ENCODE data around the gene CALML5. TPM values are rescaled to one million over a fixed set of nuclear protein-coding genes. Genes with fewer than 3 reads are reported as not detected.

Gene CALML5
- not detected in 2 replicates for total RNA-seq (2011; cell fraction: chromatin; rRNA removed; ENCODE audit: low replicate concordance)
- total RNA-seq (2011; cell fraction: nucleolus; rRNA removed) = not detected in 2 replicates
- total RNA-seq (2011; cell fraction: nucleoplasm; rRNA removed) = not detected in 2 replicates
- total RNA-seq (2014; rRNA removed) (not detected in 2 replicates), total RNA-seq (2014; rRNA removed; fragmentation: Illumina TruSeq; extraction: Trizol) (not detected in 2 replicates), total RNA-seq (2015; rRNA removed; fragmentation: Illumina TruSeq; extraction: Trizol) (not detected in 2 replicates), total RNA-seq (2021) (not detected in 2 replicates), polyA plus RNA-seq (2011; rRNA removed) (not detected in 2 replicates), polyA plus RNA-seq (2014; fragmentation: Illumina TruSeq; extraction: Trizol) (not detected in 2 replicates), polyA plus RNA-seq (2014; fragmentation: Nextera tagmentation; extraction: Ambion mirVana) (not detected), polyA plus RNA-seq (2014; rRNA removed) (not detected in 2 replicates), polyA minus RNA-seq (2011; rRNA and poly(A)+ RNA removed) (not detected in 2 replicates), Bru-seq, nascent RNA (not detected), BruChase-seq, experiment 1, labeled RNA remaining after a 2-hour chase (not detected), BruChase-seq, experiment 2, labeled RNA remaining after a 6-hour chase (not detected)
- not detected in 2 replicates for polyA plus RNA-seq (2011; cell fraction: cytosol; rRNA removed)
- not detected in 2 replicates for polyA plus RNA-seq (2011; cell fraction: nucleus; rRNA removed)
- polyA plus RNA-seq (2012) = not detected in 2 replicates
- not detected in 2 replicates for polyA minus RNA-seq (2011; cell fraction: cytosol; rRNA and poly(A)+ RNA removed)
- not detected in 2 replicates for polyA minus RNA-seq (2011; cell fraction: nucleus; rRNA and poly(A)+ RNA removed)
- long read RNA-seq, experiment 1 = 0 reads
- long read RNA-seq, experiment 2 = 0 reads
- long read RNA-seq, experiment 3 = 0 reads

- no peak within 1 kb of the TSS for H3K27ac ChIP-seq (ENCODE audit: extremely low read depth, low read depth, low read length)
- no peaks in the 10 kb centered on the region for H3K9me3 ChIP-seq (replicated peaks; ENCODE audit: control insufficient read depth, insufficient read depth, low read depth, low read length)
- ChIA-PET POLR2A (interaction anchor here (0.6 to 2.1 kb wide), 9 partner anchors 9 to 463 kb away, joined by 3 to 8 read pairs (median 3); no protein-coding TSS in a partner anchor), CTCF (ENCODE audit: low intra/inter-chr PET ratio) (no interaction called here)
- H3K4me2 ChIP-seq (ENCODE audit: insufficient read depth, low read length) = no peak within 1 kb of the TSS
- 72% methylated on average over 9 of the region's 10 CpGs for WGBS (ENCODE audit: insufficient coverage, low coverage, missing lambda C conversion rate)
- DNase-seq (ENCODE audit: extremely low read depth in 1 of 4, low spot score in 3 of 4) (no peak), FAIRE-seq (no peak), ATAC-seq (no peak)
- no TSS peak for BruUV-seq (replicated peaks)
- no peaks in the 10 kb centered on the region for H3K9me1 ChIP-seq (ENCODE audit: control insufficient read depth, insufficient read depth, low read length)
- peaks cover 0 to 22% of the 10 kb centered on the region in 2 experiments; a peak in 2 of 5 replicates for H3K27me3 ChIP-seq (ENCODE audit: control insufficient read depth in 2 of 2, insufficient read depth in 2 of 2, low read length in 2 of 2)
- H3K4me1 ChIP-seq (replicated peaks in 1 of 2; ENCODE audit: control insufficient read depth in 2 of 2, insufficient read depth in 2 of 2, low read length in 2 of 2) = peaks cover 15 to 46% of the 10 kb centered on the region in 2 experiments
- no peaks in the 10 kb centered on the region; the same call in 1 of the 2 replicates for H4K20me1 ChIP-seq (replicated peaks; ENCODE audit: control insufficient read depth, insufficient read depth, low read length)
- in situ Hi-C loops (cut with MboI) = no loop called here
- H3K9ac ChIP-seq (ENCODE audit: insufficient read depth in 1 of 2, low read depth in 2 of 2, low read length in 2 of 2) = peak within 1 kb of the TSS in 1 of 2 experiments; percentile 71; a peak in 2 of 4 replicates
- intact Hi-C loops (cut with micrococcal nuclease) = no loop called here
- no peaks in the 10 kb centered on the region for H3K79me2 ChIP-seq (ENCODE audit: control insufficient read depth, insufficient read depth, low read length)
- H3K4me3 ChIP-seq = no peak within 1 kb of the TSS
- H2AFZ ChIP-seq (ENCODE audit: low read depth, low read length) = no peak within 1 kb of the TSS
- H3K36me3 ChIP-seq (ENCODE audit: control insufficient read depth, insufficient read depth, low read length) = no peaks in the 10 kb centered on the region
- TF ChIP-seq ZNF239 (CRISPR knock-in tag; IDR thresholded peaks at IDR 0.05) (no peak), ARID2 (IDR thresholded peaks at IDR 0.05) (no peak), NFXL1 (CRISPR knock-in tag; IDR thresholded peaks at IDR 0.05) (no peak), MTA2 (IDR thresholded peaks at IDR 0.05; ENCODE audit: low read depth) (no peak), RFX7 (CRISPR knock-in tag; IDR thresholded peaks at IDR 0.05) (no peak), E2F1 (CRISPR knock-in tag; IDR thresholded peaks at IDR 0.05) (no peak), THRB (CRISPR knock-in tag; conservative IDR thresholded peaks at IDR 0.05) (no peak), HNRNPL (IDR thresholded peaks at IDR 0.05; ENCODE audit: low read depth, low read length) (no peak), SP1 (CRISPR knock-in tag; IDR thresholded peaks at IDR 0.05) (no peak), SAP30 (IDR thresholded peaks at IDR 0.05; ENCODE audit: borderline replicate concordance, insufficient read depth, low read depth, low read length, poor library complexity, severe bottlenecking) (no peak), THRAP3 (IDR thresholded peaks at IDR 0.05; ENCODE audit: borderline replicate concordance) (no peak), ZNF518B (CRISPR knock-in tag; IDR thresholded peaks at IDR 0.05) (no peak), SMARCA4 (IDR thresholded peaks at IDR 0.05) (no peak)
Measured at GRCh38 chr10:5499493-5500140, at the start of gene CALML5. Gene CALML5, minus strand, starts transcription at chr10:5499570. Its CDS starts 132 bp downstream, at chr10:5499438.
